ENCODE results near the gene CXCL12. TPM values are rescaled to one million over a fixed set of nuclear protein-coding genes. Genes with fewer than 3 reads are reported as not detected.

CXCL12 gene
- polyA plus RNA-seq, 1 of the 3 experiments (the other 2 are of a cell fraction) = 4.7 TPM

GRCh38 chr10:44418637-44419036 lies 33.7 kb upstream of the CXCL12 start:
- no peaks in the 10 kb centered on the region for H3F3A ChIP-seq (replicated peaks; ENCODE audit: insufficient read depth)
- no peaks in the 10 kb centered on the region for H4K20me1 ChIP-seq (ENCODE audit: insufficient read depth)
- H3K36me3 ChIP-seq (replicated peaks in 1 of 2; ENCODE audit: control insufficient read depth in 1 of 2, insufficient read depth in 2 of 2, low read length in 1 of 2) = no peaks in the 10 kb centered on the region
- no peak overlapping the region for H3K27ac ChIP-seq (ENCODE audit: low read depth in 2 of 2, low read length in 1 of 2)
- no peaks in the 10 kb centered on the region for H3K9me3 ChIP-seq
- no peak for DNase-seq
- POLR2A ChIA-PET = no interaction called here
- TF ChIP-seq FOXJ3 (CRISPR knock-in tag; IDR thresholded peaks at IDR 0.05) = no peak
- no peak for TF ChIP-seq RFX5 (IDR thresholded peaks at IDR 0.05; ENCODE audit: low read length)
- TF ChIP-seq JUND (IDR thresholded peaks at IDR 0.05) = no peak
- no peak for TF ChIP-seq TCF12 (IDR thresholded peaks at IDR 0.05)
- no peak for TF ChIP-seq RCOR1 (IDR thresholded peaks at IDR 0.05; ENCODE audit: low read length)
- TF ChIP-seq, protein P1, sequence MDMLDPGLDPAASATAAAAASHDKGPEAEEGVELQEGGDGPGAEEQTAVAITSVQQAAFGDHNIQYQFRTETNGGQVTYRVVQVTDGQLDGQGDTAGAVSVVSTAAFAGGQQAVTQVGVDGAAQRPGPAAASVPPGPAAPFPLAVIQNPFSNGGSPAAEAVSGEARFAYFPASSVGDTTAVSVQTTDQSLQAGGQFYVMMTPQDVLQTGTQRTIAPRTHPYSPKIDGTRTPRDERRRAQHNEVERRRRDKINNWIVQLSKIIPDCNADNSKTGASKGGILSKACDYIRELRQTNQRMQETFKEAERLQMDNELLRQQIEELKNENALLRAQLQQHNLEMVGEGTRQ (IDR thresholded peaks at IDR 0.05; ENCODE audit: borderline replicate concordance, low read depth, low read length) = no peak
- no peak for TF ChIP-seq CHD2 (IDR thresholded peaks at IDR 0.05; ENCODE audit: low read length, partially characterized antibody)
- H3K9ac ChIP-seq = no peak overlapping the region
- H3K9me2 ChIP-seq = no peaks in the 10 kb centered on the region
- H3K4me3 ChIP-seq (ENCODE audit: low read depth in 2 of 2, low read length in 1 of 2) = no peak overlapping the region
- 19% methylated on average over 5 of the region's 8 CpGs for WGBS (ENCODE audit: low lambda C conversion rate)
- no peak overlapping the region for H2AFZ ChIP-seq (ENCODE audit: low read depth)
- no peak overlapping the region for H3K4me2 ChIP-seq
- CTCF ChIA-PET = no interaction called here
- H3K27me3 ChIP-seq (ENCODE audit: insufficient read depth) = no peaks in the 10 kb centered on the region
- no peaks in the 10 kb centered on the region for H3K79me2 ChIP-seq (ENCODE audit: insufficient read depth)
- H3K4me1 ChIP-seq (ENCODE audit: control insufficient read depth in 1 of 2, insufficient read depth in 2 of 2, low read depth in 1 of 2, low read length in 1 of 2) = no peaks in the 10 kb centered on the region

DNA sequence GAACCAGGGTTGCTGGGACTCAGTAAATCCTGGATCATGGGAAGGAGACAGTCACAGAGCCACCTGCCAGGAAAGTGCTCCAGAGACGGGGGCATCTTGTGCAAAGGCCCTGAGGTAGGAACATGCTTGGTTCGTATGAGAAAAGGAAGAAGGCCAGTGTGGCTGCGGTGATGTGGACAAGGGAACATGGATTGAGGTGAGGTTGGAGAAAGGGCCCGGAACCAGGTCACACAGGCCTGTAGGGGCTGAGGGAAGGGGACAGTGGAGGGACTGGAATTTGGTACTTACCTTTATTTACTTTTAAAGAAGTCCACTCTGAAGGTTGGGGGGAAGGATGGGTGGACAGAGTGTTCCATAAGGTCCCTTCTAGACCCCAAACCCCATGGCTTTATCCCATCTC lies 32.9 kb upstream of the CXCL12 start:
- ChIA-PET CTCF (no interaction called here), POLR2A (no interaction called here)
- Histone ChIP-seq H3K4me2 (no peak overlapping the region), H3K4me3 (ENCODE audit: low read depth in 2 of 2, low read length in 1 of 2) (no peak overlapping the region), H3K9me2 (no peaks in the 10 kb centered on the region), H3K9me3 (no peaks in the 10 kb centered on the region), H3K79me2 (ENCODE audit: insufficient read depth) (no peaks in the 10 kb centered on the region), H3F3A (replicated peaks; ENCODE audit: insufficient read depth) (no peaks in the 10 kb centered on the region), H3K4me1 (ENCODE audit: control insufficient read depth in 1 of 2, insufficient read depth in 2 of 2, low read depth in 1 of 2, low read length in 1 of 2) (no peaks in the 10 kb centered on the region), H3K9ac (no peak overlapping the region), H3K27ac (ENCODE audit: low read depth in 2 of 2, low read length in 1 of 2) (no peak overlapping the region), H2AFZ (ENCODE audit: low read depth) (no peak overlapping the region), H3K27me3 (ENCODE audit: insufficient read depth) (no peaks in the 10 kb centered on the region), H3K36me3 (replicated peaks in 1 of 2; ENCODE audit: control insufficient read depth in 1 of 2, insufficient read depth in 2 of 2, low read length in 1 of 2) (no peaks in the 10 kb centered on the region), H4K20me1 (ENCODE audit: insufficient read depth) (no peaks in the 10 kb centered on the region)
- WGBS (ENCODE audit: low lambda C conversion rate) = 3% methylated on average over 4 of the region's 4 CpGs
- no peak for DNase-seq
- TF ChIP-seq MEF2A (IDR thresholded peaks at IDR 0.05; ENCODE audit: borderline replicate concordance, low read depth) = no peak
- no peak for TF ChIP-seq TAF1 (IDR thresholded peaks at IDR 0.05; ENCODE audit: borderline replicate concordance, low read depth, low read length)
- TF ChIP-seq NFIC (IDR thresholded peaks at IDR 0.05; ENCODE audit: borderline replicate concordance) = no peak

DNA sequence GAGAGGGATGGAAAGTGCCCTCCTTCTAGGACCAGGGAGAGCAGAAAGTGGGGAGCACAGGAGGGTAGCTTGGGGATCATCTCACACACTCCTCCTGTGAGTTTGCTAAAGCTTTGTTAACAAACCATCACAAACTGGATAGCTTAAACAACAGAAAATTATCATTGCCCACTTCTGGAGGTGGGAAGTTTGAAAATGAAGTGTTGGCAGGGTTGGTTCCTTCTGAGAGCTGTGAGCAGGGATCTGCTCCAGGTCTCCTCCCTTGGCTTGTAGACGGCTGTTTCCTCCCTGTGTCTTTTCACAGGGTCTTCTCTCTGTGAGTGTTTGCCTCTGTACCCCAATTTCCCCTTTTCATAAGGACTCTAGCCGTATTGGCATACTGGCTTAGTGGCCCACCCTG lies 32.0 kb upstream of the CXCL12 start:
- ChIA-PET CTCF (interaction anchor here (1.5 kb wide), 1 partner anchor 15 kb away, joined by 3 read pairs; no protein-coding TSS in a partner anchor), POLR2A (no interaction called here)
- no peaks in the 10 kb centered on the region for H3F3A ChIP-seq (replicated peaks; ENCODE audit: insufficient read depth)
- H3K27ac ChIP-seq (ENCODE audit: low read depth in 2 of 2, low read length in 1 of 2) = no peak overlapping the region
- H4K20me1 ChIP-seq (ENCODE audit: insufficient read depth) = no peaks in the 10 kb centered on the region
- WGBS (ENCODE audit: low lambda C conversion rate) = 0% methylated on average over 2 of the region's 2 CpGs
- no peak overlapping the region for H3K4me3 ChIP-seq (ENCODE audit: low read depth in 2 of 2, low read length in 1 of 2)
- no peaks in the 10 kb centered on the region for H3K36me3 ChIP-seq (replicated peaks in 1 of 2; ENCODE audit: control insufficient read depth in 1 of 2, insufficient read depth in 2 of 2, low read length in 1 of 2)
- no peaks in the 10 kb centered on the region for H3K9me3 ChIP-seq
- no peaks in the 10 kb centered on the region for H3K27me3 ChIP-seq (ENCODE audit: insufficient read depth)
- TF ChIP-seq ZBTB33 (IDR thresholded peaks at IDR 0.05; ENCODE audit: borderline replicate concordance, low read depth) (no peak), GABPA (IDR thresholded peaks at IDR 0.05; ENCODE audit: low read depth) (no peak), YY1 (IDR thresholded peaks at IDR 0.05; ENCODE audit: low read depth) (no peak), FOXJ3 (CRISPR knock-in tag; IDR thresholded peaks at IDR 0.05) (no peak), MEF2A (IDR thresholded peaks at IDR 0.05; ENCODE audit: borderline replicate concordance, low read depth) (no peak), TCF12 (IDR thresholded peaks at IDR 0.05) (no peak), TEAD4 (IDR thresholded peaks at IDR 0.05; ENCODE audit: borderline replicate concordance, insufficient read depth) (no peak), RFX5 (IDR thresholded peaks at IDR 0.05; ENCODE audit: low read length) (no peak), USF1 (IDR thresholded peaks at IDR 0.05; ENCODE audit: borderline replicate concordance, low read depth) (no peak), FOSL2 (IDR thresholded peaks at IDR 0.05; ENCODE audit: borderline replicate concordance, low read depth) (no peak), GATA2 (CRISPR knock-in tag; IDR thresholded peaks at IDR 0.05) (no peak), MXI1 (IDR thresholded peaks at IDR 0.05; ENCODE audit: low read depth, low read length) (no peak), RAD21 (IDR thresholded peaks at IDR 0.05; ENCODE audit: low read length) (no peak)
- TF ChIP-seq, protein P1 (IDR thresholded peaks at IDR 0.05; ENCODE audit: borderline replicate concordance, low read depth, low read length) = no peak
- no peaks in the 10 kb centered on the region for H3K79me2 ChIP-seq (ENCODE audit: insufficient read depth)
- H3K9ac ChIP-seq = no peak overlapping the region
- H3K4me1 ChIP-seq (ENCODE audit: control insufficient read depth in 1 of 2, insufficient read depth in 2 of 2, low read depth in 1 of 2, low read length in 1 of 2) = no peaks in the 10 kb centered on the region
- no peak for DNase-seq
- H2AFZ ChIP-seq (ENCODE audit: low read depth) = no peak overlapping the region
- no peaks in the 10 kb centered on the region for H3K9me2 ChIP-seq
- H3K4me2 ChIP-seq = no peak overlapping the region
